GM23338 (cell line): ENCODE results near the gene GIMAP4.

ENCODE experiments used
- CREB1 ChIP-seq: fragments of 250-450 bp; sonication (Bioruptor Pico); IDR thresholded peaks from 2 replicates; pipeline ENCODE4 v1.5.0; 2020; ENCODE audit warnings: low read depth, mild to moderate bottlenecking, moderate library complexity
- EZH2 ChIP-seq: fragments of 200-600 bp; sonication (generic); IDR thresholded peaks from one replicate; pipeline ENCODE4 v1.8.0; 2017; ENCODE audit warnings: antibody characterized with exemption, mild to moderate bottlenecking, low read depth; ENCODE audit not compliant: unreplicated experiment
- JUNB ChIP-seq: IDR thresholded peaks from one replicate; pipeline ENCODE4 v1.6.1; 2016; ENCODE audit warnings: antibody characterized with exemption; ENCODE audit not compliant: unreplicated experiment
- POLR2AphosphoS5 ChIP-seq: IDR thresholded peaks from 2 replicates; pipeline ENCODE4 v1.6.1; 2016; ENCODE audit warnings: antibody characterized with exemption, low read depth
- ZNF331 ChIP-seq: fragments of 250-450 bp; sonication (Bioruptor Pico); IDR thresholded peaks from 2 replicates; pipeline ENCODE4 v1.5.0; 2020; ENCODE audit warnings: low read depth, mild to moderate bottlenecking, moderate library complexity
- TF ChIP-seq, protein P1 (sequence below), 2 experiments: fragments of 200-600 bp in 1 of 2; sonication (generic) in 1 of 2; conservative IDR thresholded peaks; 2 replicates each; pipeline versions ENCODE4 v1.5.1 to v1.6.1; 2016 to 2017; ENCODE audit warnings: antibody characterized with exemption in 2 of 2, low read depth in 2 of 2, mild to moderate bottlenecking in 2 of 2, moderate library complexity in 1 of 2
- TF ChIP-seq, protein P2 (sequence below): IDR thresholded peaks from 2 replicates; pipeline ENCODE4 v1.6.1; 2016; ENCODE audit warnings: antibody characterized with exemption
- TF ChIP-seq, protein P3 (sequence below): IDR thresholded peaks from one replicate; pipeline ENCODE4 v1.6.1; 2018; ENCODE audit warnings: antibody characterized with exemption; ENCODE audit not compliant: unreplicated experiment

DNA sequence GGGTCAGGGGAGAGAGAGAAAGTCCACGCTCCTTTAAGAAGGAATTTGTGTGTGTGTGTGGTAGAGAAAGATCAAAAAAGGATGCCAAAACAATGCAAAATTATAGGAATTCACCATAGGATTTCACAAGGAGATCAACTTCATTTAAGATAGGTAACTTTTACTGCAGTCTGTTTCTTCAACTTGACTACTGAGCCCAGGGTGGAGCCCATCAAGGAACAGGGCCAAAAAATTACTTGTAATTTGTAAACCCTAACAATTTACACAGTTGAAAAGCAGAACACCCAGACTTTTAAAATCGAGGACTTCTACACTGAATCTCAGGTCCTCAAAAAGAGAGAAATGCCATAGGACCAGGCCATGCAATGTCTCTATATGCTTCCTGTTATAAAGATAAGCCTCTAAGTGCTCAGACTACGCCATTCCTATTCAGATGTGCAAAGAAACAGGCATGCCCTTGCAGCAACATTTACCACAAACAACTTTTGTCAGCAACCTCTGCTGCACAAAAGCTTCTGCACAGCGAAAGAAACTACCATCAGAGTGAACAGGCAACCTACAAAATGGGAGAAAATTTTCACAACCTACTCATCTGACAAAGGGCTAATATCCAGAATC, 10.6 kb upstream of the GIMAP4 start:
- TF ChIP-seq, protein P1, sequence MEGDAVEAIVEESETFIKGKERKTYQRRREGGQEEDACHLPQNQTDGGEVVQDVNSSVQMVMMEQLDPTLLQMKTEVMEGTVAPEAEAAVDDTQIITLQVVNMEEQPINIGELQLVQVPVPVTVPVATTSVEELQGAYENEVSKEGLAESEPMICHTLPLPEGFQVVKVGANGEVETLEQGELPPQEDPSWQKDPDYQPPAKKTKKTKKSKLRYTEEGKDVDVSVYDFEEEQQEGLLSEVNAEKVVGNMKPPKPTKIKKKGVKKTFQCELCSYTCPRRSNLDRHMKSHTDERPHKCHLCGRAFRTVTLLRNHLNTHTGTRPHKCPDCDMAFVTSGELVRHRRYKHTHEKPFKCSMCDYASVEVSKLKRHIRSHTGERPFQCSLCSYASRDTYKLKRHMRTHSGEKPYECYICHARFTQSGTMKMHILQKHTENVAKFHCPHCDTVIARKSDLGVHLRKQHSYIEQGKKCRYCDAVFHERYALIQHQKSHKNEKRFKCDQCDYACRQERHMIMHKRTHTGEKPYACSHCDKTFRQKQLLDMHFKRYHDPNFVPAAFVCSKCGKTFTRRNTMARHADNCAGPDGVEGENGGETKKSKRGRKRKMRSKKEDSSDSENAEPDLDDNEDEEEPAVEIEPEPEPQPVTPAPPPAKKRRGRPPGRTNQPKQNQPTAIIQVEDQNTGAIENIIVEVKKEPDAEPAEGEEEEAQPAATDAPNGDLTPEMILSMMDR (conservative IDR thresholded peaks at IDR 0.05; ENCODE audit: low read depth in 2 of 2): no peak
- TF ChIP-seq CREB1 (CRISPR knock-in tag): no peak
- TF ChIP-seq, protein P2, sequence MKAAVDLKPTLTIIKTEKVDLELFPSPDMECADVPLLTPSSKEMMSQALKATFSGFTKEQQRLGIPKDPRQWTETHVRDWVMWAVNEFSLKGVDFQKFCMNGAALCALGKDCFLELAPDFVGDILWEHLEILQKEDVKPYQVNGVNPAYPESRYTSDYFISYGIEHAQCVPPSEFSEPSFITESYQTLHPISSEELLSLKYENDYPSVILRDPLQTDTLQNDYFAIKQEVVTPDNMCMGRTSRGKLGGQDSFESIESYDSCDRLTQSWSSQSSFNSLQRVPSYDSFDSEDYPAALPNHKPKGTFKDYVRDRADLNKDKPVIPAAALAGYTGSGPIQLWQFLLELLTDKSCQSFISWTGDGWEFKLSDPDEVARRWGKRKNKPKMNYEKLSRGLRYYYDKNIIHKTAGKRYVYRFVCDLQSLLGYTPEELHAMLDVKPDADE: no peak
- TF ChIP-seq, protein P3, sequence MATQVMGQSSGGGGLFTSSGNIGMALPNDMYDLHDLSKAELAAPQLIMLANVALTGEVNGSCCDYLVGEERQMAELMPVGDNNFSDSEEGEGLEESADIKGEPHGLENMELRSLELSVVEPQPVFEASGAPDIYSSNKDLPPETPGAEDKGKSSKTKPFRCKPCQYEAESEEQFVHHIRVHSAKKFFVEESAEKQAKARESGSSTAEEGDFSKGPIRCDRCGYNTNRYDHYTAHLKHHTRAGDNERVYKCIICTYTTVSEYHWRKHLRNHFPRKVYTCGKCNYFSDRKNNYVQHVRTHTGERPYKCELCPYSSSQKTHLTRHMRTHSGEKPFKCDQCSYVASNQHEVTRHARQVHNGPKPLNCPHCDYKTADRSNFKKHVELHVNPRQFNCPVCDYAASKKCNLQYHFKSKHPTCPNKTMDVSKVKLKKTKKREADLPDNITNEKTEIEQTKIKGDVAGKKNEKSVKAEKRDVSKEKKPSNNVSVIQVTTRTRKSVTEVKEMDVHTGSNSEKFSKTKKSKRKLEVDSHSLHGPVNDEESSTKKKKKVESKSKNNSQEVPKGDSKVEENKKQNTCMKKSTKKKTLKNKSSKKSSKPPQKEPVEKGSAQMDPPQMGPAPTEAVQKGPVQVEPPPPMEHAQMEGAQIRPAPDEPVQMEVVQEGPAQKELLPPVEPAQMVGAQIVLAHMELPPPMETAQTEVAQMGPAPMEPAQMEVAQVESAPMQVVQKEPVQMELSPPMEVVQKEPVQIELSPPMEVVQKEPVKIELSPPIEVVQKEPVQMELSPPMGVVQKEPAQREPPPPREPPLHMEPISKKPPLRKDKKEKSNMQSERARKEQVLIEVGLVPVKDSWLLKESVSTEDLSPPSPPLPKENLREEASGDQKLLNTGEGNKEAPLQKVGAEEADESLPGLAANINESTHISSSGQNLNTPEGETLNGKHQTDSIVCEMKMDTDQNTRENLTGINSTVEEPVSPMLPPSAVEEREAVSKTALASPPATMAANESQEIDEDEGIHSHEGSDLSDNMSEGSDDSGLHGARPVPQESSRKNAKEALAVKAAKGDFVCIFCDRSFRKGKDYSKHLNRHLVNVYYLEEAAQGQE: no peak
- no peak for TF ChIP-seq POLR2AphosphoS5
- no peak for TF ChIP-seq EZH2
- TF ChIP-seq ZNF331 (CRISPR knock-in tag): no peak
- TF ChIP-seq JUNB: no peak
